Caco-2 (cell line): ENCODE measurements around the gene NAB1. TPM values are rescaled to one million over a fixed set of nuclear protein-coding genes. Genes with fewer than 3 reads are reported as not detected.

Experiments
- BruUV-seq: library from RNA; stranded (reverse); fragments of 400-500 nt; replicated peaks from 2 replicates; lab custom pipeline; 2021; lab: Mats Ljungman, UMichigan
- CTCF ChIA-PET: fragments of 300-600 bp; sonication (Branson Sonifier 250); formaldehyde crosslinking; loops from one replicate; lab custom pipeline; 2022; ENCODE audit warnings: antibody characterized with exemption; lab: Charles Lee
- POLR2A ChIA-PET: fragments of 300-600 bp; sonication (Branson Sonifier 250); formaldehyde crosslinking; loops from one replicate; lab custom pipeline; 2022; ENCODE audit warnings: antibody characterized with exemption; lab: Charles Lee
- DNase-seq, 2 experiments: peaks; one replicate each; pipeline versions ENCODE4 v3.0.0 to v3.0.0-alpha.2; 2020 to 2022
- H3K27me3 ChIP-seq: replicated peaks from 2 replicates; pipeline ENCODE4 v1.6.0; 2011; ENCODE audit warnings: low read length; ENCODE audit not compliant: control insufficient read depth, insufficient read depth
- H3K36me3 ChIP-seq: 2 replicates; pipeline ENCODE4 v1.5.1; 2011; ENCODE audit warnings: low read length; ENCODE audit not compliant: control insufficient read depth, insufficient read depth
- H3K4me1 ChIP-seq: fragments of 250-450 bp; sonication (Bioruptor Pico); 2 replicates; pipeline ENCODE4 v1.5.1; 2020; ENCODE audit warnings: mild to moderate bottlenecking
- H3K4me3 ChIP-seq: 2 replicates; pipeline ENCODE4 v1.5.1; 2011; ENCODE audit warnings: low read depth, mild to moderate bottlenecking, control low read depth, low read length
- H3K9me3 ChIP-seq: fragments of 250-450 bp; sonication (Bioruptor Pico); 2 replicates; pipeline ENCODE4 v1.5.1; 2020; ENCODE audit warnings: mild to moderate bottlenecking, moderate library complexity
- H3K27ac Mint-ChIP-seq: one replicate; pipeline ENCODE4 v1.8.0; 2022; ENCODE audit warnings: mixed read lengths; ENCODE audit not compliant: unreplicated experiment
- H3K27me3 Mint-ChIP-seq: one replicate; pipeline ENCODE4 v1.8.0; 2022; ENCODE audit warnings: mixed read lengths; ENCODE audit not compliant: insufficient read depth, unreplicated experiment
- H3K36me3 Mint-ChIP-seq: one replicate; pipeline ENCODE4 v1.8.0; 2022; ENCODE audit warnings: mild to moderate bottlenecking, mixed read lengths; ENCODE audit not compliant: insufficient read depth, unreplicated experiment
- H3K4me1 Mint-ChIP-seq: one replicate; pipeline ENCODE4 v1.8.0; 2022; ENCODE audit warnings: low read depth, mixed read lengths; ENCODE audit not compliant: unreplicated experiment
- H3K4me3 Mint-ChIP-seq: one replicate; pipeline ENCODE4 v1.8.0; 2022; ENCODE audit warnings: mild to moderate bottlenecking, moderate library complexity, mixed read lengths; ENCODE audit not compliant: unreplicated experiment
- H3K9me3 Mint-ChIP-seq: one replicate; pipeline ENCODE4 v1.8.0; 2022; ENCODE audit warnings: mixed read lengths; ENCODE audit not compliant: unreplicated experiment
- intact Hi-C: fragments of 100-400 bp; cut with micrococcal nuclease; formaldehyde crosslinking; loops from one replicate; pipeline ENCODE4 v1.10.0; 2022; ENCODE audit not compliant: unreplicated experiment
- total RNA-seq: library from RNA; stranded (reverse); gene quantifications from 2 replicates; pipeline ENCODE4 v1.2.3, GENCODE V29; 2022
- TF ChIP-seq, protein P1 (sequence below), 2 experiments: fragments of 200-600 bp in 1 of 2; IDR thresholded peaks; 1 replicate in 1 of 2; 2 replicates in 1 of 2; pipeline versions ENCODE4 v1.5.1 to v1.8.0; 2011 to 2022; ENCODE audit warnings: antibody characterized with exemption in 1 of 2, control low read depth in 1 of 2, inconsistent platforms in 1 of 2, low read depth in 1 of 2, low read length in 1 of 2, mild to moderate bottlenecking in 1 of 2, moderate library complexity in 1 of 2; ENCODE audit not compliant: insufficient read depth in 1 of 2, severe bottlenecking in 1 of 2, unreplicated experiment in 1 of 2

The NAB1 gene
- total RNA-seq, 1 experiment from 2014 or later, result 88.1 TPM

GRCh38 chr2:190740449-190740848 lies 91.6 kb downstream of the NAB1 start:
- H3K9me3 Mint-ChIP-seq, result no peaks in the 10 kb centered on the region
- Histone ChIP-seq H3K36me3 (no peaks in the 10 kb centered on the region), H3K9me3 (no peaks in the 10 kb centered on the region; the same call in 1 of the 2 replicates), H3K27me3 (no peaks in the 10 kb centered on the region), H3K4me3 (no peak overlapping the region), H3K4me1 (no peaks in the 10 kb centered on the region)
- CTCF ChIA-PET, result no interaction called here
- TF ChIP-seq, protein P1, sequence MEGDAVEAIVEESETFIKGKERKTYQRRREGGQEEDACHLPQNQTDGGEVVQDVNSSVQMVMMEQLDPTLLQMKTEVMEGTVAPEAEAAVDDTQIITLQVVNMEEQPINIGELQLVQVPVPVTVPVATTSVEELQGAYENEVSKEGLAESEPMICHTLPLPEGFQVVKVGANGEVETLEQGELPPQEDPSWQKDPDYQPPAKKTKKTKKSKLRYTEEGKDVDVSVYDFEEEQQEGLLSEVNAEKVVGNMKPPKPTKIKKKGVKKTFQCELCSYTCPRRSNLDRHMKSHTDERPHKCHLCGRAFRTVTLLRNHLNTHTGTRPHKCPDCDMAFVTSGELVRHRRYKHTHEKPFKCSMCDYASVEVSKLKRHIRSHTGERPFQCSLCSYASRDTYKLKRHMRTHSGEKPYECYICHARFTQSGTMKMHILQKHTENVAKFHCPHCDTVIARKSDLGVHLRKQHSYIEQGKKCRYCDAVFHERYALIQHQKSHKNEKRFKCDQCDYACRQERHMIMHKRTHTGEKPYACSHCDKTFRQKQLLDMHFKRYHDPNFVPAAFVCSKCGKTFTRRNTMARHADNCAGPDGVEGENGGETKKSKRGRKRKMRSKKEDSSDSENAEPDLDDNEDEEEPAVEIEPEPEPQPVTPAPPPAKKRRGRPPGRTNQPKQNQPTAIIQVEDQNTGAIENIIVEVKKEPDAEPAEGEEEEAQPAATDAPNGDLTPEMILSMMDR (IDR thresholded peaks at IDR 0.05; ENCODE audit: insufficient read depth in 1 of 2, low read depth in 1 of 2, low read length in 1 of 2, severe bottlenecking in 1 of 2, unreplicated experiment in 1 of 2), result no peak
- no peak overlapping the region for H3K27ac Mint-ChIP-seq
- no peak overlapping the region for H3K4me3 Mint-ChIP-seq
- POLR2A ChIA-PET, result no interaction called here
- BruUV-seq, result no TSS peak
- H3K36me3 Mint-ChIP-seq, result no peaks in the 10 kb centered on the region
- no peak for DNase-seq
- intact Hi-C loops, result no loop called here
- no peaks in the 10 kb centered on the region for H3K27me3 Mint-ChIP-seq
- no peaks in the 10 kb centered on the region for H3K4me1 Mint-ChIP-seq

Other genes starting within 250 kb of the NAB1 start
- gene MFSD6, start 240.7 kb upstream of the NAB1 start, total RNA-seq, result 10.9 and 11.1 TPM in 2 replicates
- 19.1 and 20.2 TPM in 2 replicates for gene NEMP2, start 114.4 kb upstream of the NAB1 start, total RNA-seq
- gene GLS, start 231.7 kb downstream of the NAB1 start, total RNA-seq, result 107 and 136 TPM in 2 replicates